GM12878 (cell line): ENCODE data around the gene IRF4. TPM values are rescaled to one million over a fixed set of nuclear protein-coding genes. Genes with fewer than 3 reads are reported as not detected.

ENCODE experiments used
- ATAC-seq: fragments of 200-7000 bp; cut with Tn5 transposase; 3 replicates; pipeline ENCODE4 v1.9.1; 2020; ENCODE audit warnings: mild to moderate bottlenecking, moderate library complexity
- BruUV-seq: library from RNA; stranded (reverse); fragments of 400-500 nt; replicated peaks from 2 replicates; lab custom pipeline; 2021; lab: Mats Ljungman, UMichigan
- CTCF ChIA-PET: fragments of 300-600 bp; sonication (Branson Sonifier 250); formaldehyde crosslinking; extraction: SDS; loops from one replicate; lab custom pipeline; 2021; ENCODE audit warnings: inconsistent platforms; lab: Yijun Ruan, JAX
- POLR2A ChIA-PET: fragments of 350-600 bp; formaldehyde crosslinking; extraction: SDS; loops from one replicate; lab custom pipeline; 2021; ENCODE audit warnings: inconsistent platforms; lab: Charles Lee
- RAD21 ChIA-PET: fragments of 300-600 bp; sonication (Branson Sonifier 250); formaldehyde crosslinking; loops from one replicate; lab custom pipeline; 2023; ENCODE audit warnings: antibody characterized with exemption; ENCODE audit not compliant: unreplicated experiment; lab: Charles Lee
- SMC1A ChIA-PET: fragments of 300-600 bp; sonication (Branson Sonifier 250); formaldehyde crosslinking; loops from one replicate; lab custom pipeline; 2023; ENCODE audit not compliant: unreplicated experiment, uncharacterized antibody; lab: Charles Lee
- DNase-seq: peaks from one replicate; pipeline ENCODE4 v3.0.0-alpha.2; 2011; ENCODE audit warnings: low read depth, low spot score
- FAIRE-seq: peaks from 3 replicates; lab custom pipeline; 2011; peaks lifted over from hg19 to GRCh38; lab: Jason Lieb, UNC
- H2AFZ ChIP-seq: 2 replicates; pipeline ENCODE4 v1.6.0; 2011; ENCODE audit warnings: low read depth, low read length, control low read depth; ENCODE audit not compliant: control insufficient read depth
- H3K27ac ChIP-seq: 2 replicates; pipeline ENCODE4 v1.5.1; 2011; ENCODE audit warnings: control low read depth; ENCODE audit not compliant: control insufficient read depth, insufficient read depth
- H3K27me3 ChIP-seq, 2 experiments: replicated peaks in 1 of 2; 2 replicates each; pipeline versions ENCODE4 v1.6.0 to v1.6.1; 2011; ENCODE audit warnings: low read length in 1 of 2; ENCODE audit not compliant: control insufficient read depth in 2 of 2, insufficient read depth in 2 of 2
- H3K36me3 ChIP-seq, 2 experiments: 2 replicates each; pipeline ENCODE4 v1.5.1; 2011; ENCODE audit warnings: low read length in 1 of 2; ENCODE audit not compliant: control insufficient read depth in 2 of 2, insufficient read depth in 2 of 2
- H3K4me1 ChIP-seq: 2 replicates; pipeline ENCODE4 v1.6.1; 2011; ENCODE audit warnings: mild to moderate bottlenecking, low read length, moderate library complexity, mixed read lengths; ENCODE audit not compliant: control insufficient read depth, insufficient read depth
- H3K4me2 ChIP-seq: 2 replicates; pipeline ENCODE4 v1.6.0; 2011; ENCODE audit warnings: control low read depth; ENCODE audit not compliant: control insufficient read depth, insufficient read depth
- H3K4me3 ChIP-seq: fragments of 200-600 bp; sonication (generic); 2 replicates; pipeline ENCODE4 v1.5.1; 2016
- H3K79me2 ChIP-seq: 2 replicates; pipeline ENCODE4 v1.6.0; 2011; ENCODE audit warnings: low read length; ENCODE audit not compliant: control insufficient read depth, insufficient read depth
- H3K9ac ChIP-seq: 2 replicates; pipeline ENCODE4 v1.8.0; 2011; ENCODE audit warnings: low read length, control low read depth, mixed read lengths; ENCODE audit not compliant: control insufficient read depth, insufficient read depth
- H3K9me3 ChIP-seq: replicated peaks from 3 replicates; pipeline ENCODE4 v1.5.1; 2011; ENCODE audit warnings: mild to moderate bottlenecking, low read length; ENCODE audit not compliant: control insufficient read depth, insufficient read depth
- H4K20me1 ChIP-seq: 2 replicates; pipeline ENCODE4 v1.6.0; 2011; ENCODE audit not compliant: control insufficient read depth, insufficient read depth
- BCL11A ChIP-seq: IDR thresholded peaks from 2 replicates; pipeline ENCODE4 v1.6.1; 2011; ENCODE audit warnings: low read depth, low read length
- EGR1 ChIP-seq, 2 experiments: IDR thresholded peaks; 1 replicate in 1 of 2; 2 replicates in 1 of 2; pipeline ENCODE4 v1.6.1; 2011 to 2012; ENCODE audit warnings: low read depth in 2 of 2, low read length in 2 of 2, borderline replicate concordance in 1 of 2, mild to moderate bottlenecking in 1 of 2, moderate library complexity in 1 of 2
- IKZF1 ChIP-seq: fragments of 450-650 bp; conservative IDR thresholded peaks from 2 replicates; pipeline ENCODE4 v1.6.1; 2017; ENCODE audit warnings: antibody characterized with exemption, mild to moderate bottlenecking
- MXI1 ChIP-seq: fragments of 150-350 bp; IDR thresholded peaks from 2 replicates; pipeline ENCODE4 v1.6.1; 2011; ENCODE audit warnings: low read depth, mild to moderate bottlenecking, inconsistent platforms, low read length, improper control_type of control experiment
- RUNX3 ChIP-seq: IDR thresholded peaks from 2 replicates; pipeline ENCODE4 v1.6.1; 2012; ENCODE audit warnings: low read length, inconsistent platforms
- SMAD1 ChIP-seq: fragments of 450-650 bp; IDR thresholded peaks from 2 replicates; pipeline ENCODE4 v1.6.1; 2018; ENCODE audit warnings: mild to moderate bottlenecking, low read depth; ENCODE audit not compliant: partially characterized antibody
- SREBF2 ChIP-seq: IDR thresholded peaks from 2 replicates; pipeline ENCODE4 v1.6.1; 2012; ENCODE audit warnings: mild to moderate bottlenecking, low read length
- WGBS: methylation state at CpG from one replicate; pipeline ENCODE4 v1.1.6; 2016; ENCODE audit warnings: low lambda C conversion rate; ENCODE audit not compliant: insufficient replicate concordance, insufficient coverage; ENCODE audit errors: missing lambda C conversion rate; 5-methylcytosine and 5-hydroxymethylcytosine counted together
- in situ Hi-C: fragments of 300-500 bp; cut with MboI; formaldehyde crosslinking; loops from 9 replicates; pipeline ENCODE4 v1.14.3; 2018; ENCODE audit warnings: mixed read lengths
- intact Hi-C: fragments of 100-400 bp; cut with micrococcal nuclease; formaldehyde crosslinking; loops from one replicate; pipeline ENCODE4 v1.14.2; 2022; ENCODE audit not compliant: unreplicated experiment
- polyA plus RNA-seq, 11 experiments: library from polyadenylated mRNA; depleted of rRNA in 4 of 11; unstranded in 6 of 11; stranded (reverse) in 5 of 11; fragments of >200 nt; fragmentation: Nextera tagmentation in 4 of 11; fragmentation: Illumina TruSeq in 1 of 11; extraction: Ambion mirVana in 4 of 11; extraction: Trizol in 1 of 11; gene quantifications; 1 replicate in 1 of 11; 2 replicates in 10 of 11; pipeline versions ENCODE4 v1.2.1 to v1.2.3, GENCODE V29; 2011 to 2016; ENCODE audit warnings: inconsistent platforms in 2 of 11, missing spikeins in 2 of 11, low read depth in 1 of 11
- total RNA-seq, 4 experiments: library from RNA; depleted of rRNA in 3 of 4; stranded (reverse); fragments of >200 nt in 3 of 4; fragmentation: Illumina TruSeq in 1 of 4; extraction: Trizol in 1 of 4; gene quantifications; 2 replicates each; pipeline versions ENCODE4 v1.2.1 to v1.2.3, GENCODE V29; 2013 to 2021
- TF ChIP-seq, protein P1 (sequence below): IDR thresholded peaks from 2 replicates; pipeline ENCODE4 v1.6.1; 2012; ENCODE audit warnings: low read length, inconsistent platforms
- TF ChIP-seq, protein P2 (sequence below): fragments of 450-650 bp; conservative IDR thresholded peaks from 2 replicates; pipeline ENCODE4 v1.6.1; 2017; ENCODE audit warnings: mild to moderate bottlenecking, moderate library complexity
- TF ChIP-seq, protein P3 (sequence below), 3 experiments: IDR thresholded peaks in 2 of 3; conservative IDR thresholded peaks in 1 of 3; 2 replicates each; pipeline ENCODE4 v1.5.1; 2011; ENCODE audit warnings: low read depth in 3 of 3, low read length in 3 of 3, mild to moderate bottlenecking in 3 of 3, control low read depth in 2 of 3, moderate library complexity in 2 of 3, inconsistent platforms in 1 of 3, mixed read lengths in 1 of 3; ENCODE audit not compliant: control insufficient read depth in 2 of 3, insufficient read depth in 1 of 3; ENCODE audit errors: extremely low read depth in 1 of 3

Gene IRF4
- total and polyA plus RNA-seq, 10 of the 15 experiments (the other 5 are each of a cell fraction or from before 2014, with no cell fraction given): 50.0 to 495 (median 257) TPM

DNA sequence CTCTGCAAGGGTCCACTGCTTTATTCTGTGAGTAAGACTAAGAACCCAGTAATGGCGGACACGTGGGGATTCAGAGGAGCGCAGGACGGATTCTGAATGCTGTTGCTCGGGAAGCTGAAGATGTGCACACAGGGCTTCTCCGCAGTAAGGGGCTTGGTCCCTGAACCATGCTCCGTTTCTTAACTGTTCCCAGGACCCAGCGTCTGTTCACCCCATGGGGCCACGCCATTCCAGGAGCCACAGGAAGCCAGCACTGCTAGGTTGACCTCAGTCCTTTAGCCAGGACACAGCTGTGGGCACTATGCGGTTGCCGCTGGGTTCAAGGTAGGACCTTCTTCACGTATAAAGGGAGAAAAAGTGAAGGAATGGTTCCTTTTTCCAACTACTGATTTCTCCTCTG lies 59.8 kb downstream of the IRF4 start:
- intact Hi-C loops (no loop called here), in situ Hi-C loops (no loop called here)
- Histone ChIP-seq H3K4me1 (peaks cover 10% of the 10 kb centered on the region; the same call in 1 of the 2 replicates), H4K20me1 (no peaks in the 10 kb centered on the region), H3K9ac (no peak overlapping the region), H3K9me3 (no peaks in the 10 kb centered on the region; the same call in 2 of the 3 replicates), H3K36me3 (no peaks in the 10 kb centered on the region), H3K4me2 (no peak overlapping the region), H3K79me2 (no peaks in the 10 kb centered on the region), H3K27me3 (0 out of 4 replicates have a peak, but pooled peaks cover 0 to 5% of the 10 kb centered on the region in 2 experiments), H2AFZ (no peak overlapping the region), H3K4me3 (no peak overlapping the region), H3K27ac (no peak overlapping the region)
- 64% methylated on average over 12 of the region's 12 CpGs for WGBS
- no TSS peak for BruUV-seq
- ChIA-PET CTCF (no interaction called here), SMC1A (no interaction called here), RAD21 (interaction anchor here (0.6 kb wide), 1 partner anchor 254 kb away, joined by 3 read pairs; no protein-coding TSS in a partner anchor), POLR2A (interaction anchor here (0.5 kb wide), 1 partner anchor 44 kb away, joined by 3 read pairs; no protein-coding TSS in a partner anchor)
- TF ChIP-seq BCL11A: no peak
- no peak for TF ChIP-seq MXI1
- TF ChIP-seq EGR1 (IDR thresholded peaks at IDR 0.05; ENCODE audit: borderline replicate concordance in 1 of 2, low read depth in 2 of 2, low read length in 2 of 2): no peak
- no peak for TF ChIP-seq SMAD1
- no peak for TF ChIP-seq IKZF1
- TF ChIP-seq SREBF2: no peak
- TF ChIP-seq, protein P1, sequence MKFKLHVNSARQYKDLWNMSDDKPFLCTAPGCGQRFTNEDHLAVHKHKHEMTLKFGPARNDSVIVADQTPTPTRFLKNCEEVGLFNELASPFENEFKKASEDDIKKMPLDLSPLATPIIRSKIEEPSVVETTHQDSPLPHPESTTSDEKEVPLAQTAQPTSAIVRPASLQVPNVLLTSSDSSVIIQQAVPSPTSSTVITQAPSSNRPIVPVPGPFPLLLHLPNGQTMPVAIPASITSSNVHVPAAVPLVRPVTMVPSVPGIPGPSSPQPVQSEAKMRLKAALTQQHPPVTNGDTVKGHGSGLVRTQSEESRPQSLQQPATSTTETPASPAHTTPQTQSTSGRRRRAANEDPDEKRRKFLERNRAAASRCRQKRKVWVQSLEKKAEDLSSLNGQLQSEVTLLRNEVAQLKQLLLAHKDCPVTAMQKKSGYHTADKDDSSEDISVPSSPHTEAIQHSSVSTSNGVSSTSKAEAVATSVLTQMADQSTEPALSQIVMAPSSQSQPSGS: no peak
- TF ChIP-seq, protein P2, sequence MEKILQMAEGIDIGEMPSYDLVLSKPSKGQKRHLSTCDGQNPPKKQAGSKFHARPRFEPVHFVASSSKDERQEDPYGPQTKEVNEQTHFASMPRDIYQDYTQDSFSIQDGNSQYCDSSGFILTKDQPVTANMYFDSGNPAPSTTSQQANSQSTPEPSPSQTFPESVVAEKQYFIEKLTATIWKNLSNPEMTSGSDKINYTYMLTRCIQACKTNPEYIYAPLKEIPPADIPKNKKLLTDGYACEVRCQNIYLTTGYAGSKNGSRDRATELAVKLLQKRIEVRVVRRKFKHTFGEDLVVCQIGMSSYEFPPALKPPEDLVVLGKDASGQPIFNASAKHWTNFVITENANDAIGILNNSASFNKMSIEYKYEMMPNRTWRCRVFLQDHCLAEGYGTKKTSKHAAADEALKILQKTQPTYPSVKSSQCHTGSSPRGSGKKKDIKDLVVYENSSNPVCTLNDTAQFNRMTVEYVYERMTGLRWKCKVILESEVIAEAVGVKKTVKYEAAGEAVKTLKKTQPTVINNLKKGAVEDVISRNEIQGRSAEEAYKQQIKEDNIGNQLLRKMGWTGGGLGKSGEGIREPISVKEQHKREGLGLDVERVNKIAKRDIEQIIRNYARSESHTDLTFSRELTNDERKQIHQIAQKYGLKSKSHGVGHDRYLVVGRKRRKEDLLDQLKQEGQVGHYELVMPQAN: no peak
- TF ChIP-seq RUNX3: no peak
- TF ChIP-seq, protein P3, sequence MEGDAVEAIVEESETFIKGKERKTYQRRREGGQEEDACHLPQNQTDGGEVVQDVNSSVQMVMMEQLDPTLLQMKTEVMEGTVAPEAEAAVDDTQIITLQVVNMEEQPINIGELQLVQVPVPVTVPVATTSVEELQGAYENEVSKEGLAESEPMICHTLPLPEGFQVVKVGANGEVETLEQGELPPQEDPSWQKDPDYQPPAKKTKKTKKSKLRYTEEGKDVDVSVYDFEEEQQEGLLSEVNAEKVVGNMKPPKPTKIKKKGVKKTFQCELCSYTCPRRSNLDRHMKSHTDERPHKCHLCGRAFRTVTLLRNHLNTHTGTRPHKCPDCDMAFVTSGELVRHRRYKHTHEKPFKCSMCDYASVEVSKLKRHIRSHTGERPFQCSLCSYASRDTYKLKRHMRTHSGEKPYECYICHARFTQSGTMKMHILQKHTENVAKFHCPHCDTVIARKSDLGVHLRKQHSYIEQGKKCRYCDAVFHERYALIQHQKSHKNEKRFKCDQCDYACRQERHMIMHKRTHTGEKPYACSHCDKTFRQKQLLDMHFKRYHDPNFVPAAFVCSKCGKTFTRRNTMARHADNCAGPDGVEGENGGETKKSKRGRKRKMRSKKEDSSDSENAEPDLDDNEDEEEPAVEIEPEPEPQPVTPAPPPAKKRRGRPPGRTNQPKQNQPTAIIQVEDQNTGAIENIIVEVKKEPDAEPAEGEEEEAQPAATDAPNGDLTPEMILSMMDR (IDR thresholded peaks at IDR 0.05 in 2 of 3, conservative IDR thresholded peaks at IDR 0.05 in 1 of 3; ENCODE audit: control insufficient read depth in 2 of 3, extremely low read depth in 1 of 3, insufficient read depth in 1 of 3, low read depth in 3 of 3, low read length in 3 of 3): no peak
- FAIRE-seq (no peak), DNase-seq (no peak), ATAC-seq (no peak)
